GM10266 (cell line): ENCODE results near the gene SOWAHB.

Source experiments
- DNase-seq: peaks from one replicate; pipeline ENCODE4 v3.0.0; 2012; ENCODE audit errors: extremely low spot score
- TF ChIP-seq, protein P1 (sequence below): IDR thresholded peaks from 2 replicates; pipeline ENCODE4 v1.5.1; 2012; ENCODE audit warnings: mild to moderate bottlenecking, low read depth; ENCODE audit not compliant: control insufficient read depth, insufficient read depth; ENCODE audit errors: missing control alignments

SOWAHB gene

GRCh38 chr4:76931087-76931486 is 33.1 kb upstream of the SOWAHB start:
- no peak for DNase-seq
- TF ChIP-seq, protein P1, sequence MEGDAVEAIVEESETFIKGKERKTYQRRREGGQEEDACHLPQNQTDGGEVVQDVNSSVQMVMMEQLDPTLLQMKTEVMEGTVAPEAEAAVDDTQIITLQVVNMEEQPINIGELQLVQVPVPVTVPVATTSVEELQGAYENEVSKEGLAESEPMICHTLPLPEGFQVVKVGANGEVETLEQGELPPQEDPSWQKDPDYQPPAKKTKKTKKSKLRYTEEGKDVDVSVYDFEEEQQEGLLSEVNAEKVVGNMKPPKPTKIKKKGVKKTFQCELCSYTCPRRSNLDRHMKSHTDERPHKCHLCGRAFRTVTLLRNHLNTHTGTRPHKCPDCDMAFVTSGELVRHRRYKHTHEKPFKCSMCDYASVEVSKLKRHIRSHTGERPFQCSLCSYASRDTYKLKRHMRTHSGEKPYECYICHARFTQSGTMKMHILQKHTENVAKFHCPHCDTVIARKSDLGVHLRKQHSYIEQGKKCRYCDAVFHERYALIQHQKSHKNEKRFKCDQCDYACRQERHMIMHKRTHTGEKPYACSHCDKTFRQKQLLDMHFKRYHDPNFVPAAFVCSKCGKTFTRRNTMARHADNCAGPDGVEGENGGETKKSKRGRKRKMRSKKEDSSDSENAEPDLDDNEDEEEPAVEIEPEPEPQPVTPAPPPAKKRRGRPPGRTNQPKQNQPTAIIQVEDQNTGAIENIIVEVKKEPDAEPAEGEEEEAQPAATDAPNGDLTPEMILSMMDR, result no peak

DNA sequence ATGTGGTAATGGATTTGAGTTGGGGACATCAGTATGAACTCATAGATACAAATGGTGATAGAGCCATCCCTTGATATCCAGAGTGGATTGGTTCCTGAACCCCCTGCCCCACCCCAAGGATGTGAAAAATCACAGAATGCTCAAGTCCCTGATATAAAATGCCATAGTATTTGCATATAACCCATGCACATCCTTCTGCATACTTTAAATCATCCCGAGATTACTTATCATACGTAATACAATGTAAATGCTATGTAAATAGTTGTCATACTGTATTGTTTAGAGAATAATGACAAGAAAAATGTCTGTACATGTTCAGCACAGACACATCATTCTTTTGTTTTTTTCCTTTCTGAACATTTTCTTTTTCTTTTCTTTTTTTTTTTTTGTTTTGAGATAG is 32.7 kb upstream of the SOWAHB start:
- no peak for DNase-seq
- TF ChIP-seq, protein P1, result no peak

GRCh38 chr4:76926841-76927240 is 28.9 kb upstream of the SOWAHB start:
- TF ChIP-seq, protein P1, result no peak
- DNase-seq, result no peak

GRCh38 chr4:76923619-76924357 is 25.8 kb upstream of the SOWAHB start:
- no peak for DNase-seq
- TF ChIP-seq, protein P1, result no peak

DNA sequence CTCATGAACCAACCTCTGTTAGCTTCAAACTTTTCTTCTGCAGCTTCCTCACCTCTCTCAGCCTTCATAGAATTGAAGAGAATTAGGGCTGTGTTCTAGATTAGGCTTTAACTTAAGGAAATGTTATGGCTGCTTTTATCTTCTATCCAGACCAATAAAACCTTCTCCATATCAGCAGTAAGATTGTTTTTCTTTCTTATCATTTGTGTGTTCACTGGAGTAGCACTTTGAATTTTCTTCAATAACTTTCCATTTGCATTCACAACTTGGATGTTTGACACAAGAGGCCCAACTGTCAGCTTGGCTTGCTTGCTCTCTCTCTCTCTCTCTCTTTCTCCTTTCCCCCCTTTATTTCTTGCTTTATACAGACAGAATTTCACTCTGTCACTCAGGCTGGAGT is 22.8 kb upstream of the SOWAHB start:
- no peak for DNase-seq
- TF ChIP-seq, protein P1, result no peak

DNA sequence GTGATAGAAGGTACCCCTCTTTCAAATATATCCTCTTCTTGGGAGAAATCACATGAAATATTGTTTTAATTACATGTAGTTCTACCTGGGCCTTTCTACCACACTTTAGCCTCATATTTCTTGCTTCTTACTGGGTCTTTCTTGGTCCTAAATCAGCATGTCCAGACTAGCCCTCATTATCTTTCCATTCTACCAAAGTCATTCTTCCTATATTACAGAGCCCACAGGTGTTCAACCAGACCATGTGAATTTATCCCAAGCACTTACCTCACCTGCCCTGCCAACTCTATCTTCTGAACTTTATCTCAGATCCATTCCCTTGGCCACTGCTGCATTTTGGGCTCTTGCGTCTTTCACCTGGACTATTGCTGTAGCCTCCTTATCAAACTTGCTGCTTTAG is 11.8 kb upstream of the SOWAHB start:
- no peak for DNase-seq
- TF ChIP-seq, protein P1, result no peak

DNA sequence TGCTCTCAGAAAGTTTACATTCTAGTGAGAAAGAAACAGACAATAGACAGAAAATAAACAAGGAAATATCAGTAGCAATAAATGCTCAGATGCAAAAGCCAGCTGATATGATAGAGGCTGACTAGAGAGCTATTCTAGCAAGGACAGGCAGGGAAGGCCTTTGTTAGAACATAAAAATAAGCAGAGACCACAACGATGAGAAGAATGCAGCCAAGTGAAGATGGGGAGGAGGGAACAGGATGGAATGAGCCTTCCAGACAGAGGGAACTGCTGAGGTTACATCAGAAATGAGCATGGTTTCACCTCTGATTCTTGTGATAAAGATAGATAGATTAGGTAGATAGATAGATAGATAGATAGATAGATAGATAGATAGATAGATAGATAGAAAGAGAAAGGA is 7.6 kb upstream of the SOWAHB start:
- DNase-seq, result no peak
- TF ChIP-seq, protein P1, result no peak
